Loucy (cell line): Measurements from ENCODE around the gene PDE4D.

Source experiments
- CTCF ChIP-seq: fragments of 200-600 bp; sonication (generic); conservative IDR thresholded peaks from 2 replicates; pipeline ENCODE4 v1.5.1; 2014; ENCODE audit warnings: mild to moderate bottlenecking, antibody characterized with exemption, low read length
- EZH2phosphoT487 ChIP-seq: fragments of 200-600 bp; IDR thresholded peaks from 2 replicates; pipeline ENCODE4 v1.6.1; 2018; ENCODE audit warnings: antibody characterized with exemption, mild to moderate bottlenecking, moderate library complexity, borderline replicate concordance

GRCh38 chr5:59002162-59002825, 891.2 kb downstream of the PDE4D start:
- TF ChIP-seq CTCF (no peak), EZH2phosphoT487 (no peak)
